Measurements from ENCODE around the gene CACNA2D3.

DNA sequence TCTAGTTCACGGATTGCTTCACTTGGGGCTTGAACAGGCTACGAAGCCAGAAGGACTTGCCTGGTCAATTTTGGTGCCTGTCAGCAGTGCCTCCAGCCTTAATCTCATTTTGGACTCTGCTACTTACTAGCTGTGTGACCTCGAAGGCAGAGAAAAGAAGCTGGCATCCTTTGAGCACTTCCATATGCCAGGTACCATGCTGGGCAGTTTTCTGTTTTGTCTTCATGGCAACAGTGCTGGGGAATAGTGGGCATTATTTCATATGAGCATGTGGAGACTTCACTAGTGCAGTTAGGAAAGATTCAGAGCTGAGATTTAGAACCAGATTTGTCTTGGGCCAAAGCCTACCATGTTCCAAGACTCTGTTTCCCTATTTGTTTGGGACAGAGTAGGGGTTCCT is 713.3 kb downstream of the CACNA2D3 start:
- TF ChIP-seq, protein P1, sequence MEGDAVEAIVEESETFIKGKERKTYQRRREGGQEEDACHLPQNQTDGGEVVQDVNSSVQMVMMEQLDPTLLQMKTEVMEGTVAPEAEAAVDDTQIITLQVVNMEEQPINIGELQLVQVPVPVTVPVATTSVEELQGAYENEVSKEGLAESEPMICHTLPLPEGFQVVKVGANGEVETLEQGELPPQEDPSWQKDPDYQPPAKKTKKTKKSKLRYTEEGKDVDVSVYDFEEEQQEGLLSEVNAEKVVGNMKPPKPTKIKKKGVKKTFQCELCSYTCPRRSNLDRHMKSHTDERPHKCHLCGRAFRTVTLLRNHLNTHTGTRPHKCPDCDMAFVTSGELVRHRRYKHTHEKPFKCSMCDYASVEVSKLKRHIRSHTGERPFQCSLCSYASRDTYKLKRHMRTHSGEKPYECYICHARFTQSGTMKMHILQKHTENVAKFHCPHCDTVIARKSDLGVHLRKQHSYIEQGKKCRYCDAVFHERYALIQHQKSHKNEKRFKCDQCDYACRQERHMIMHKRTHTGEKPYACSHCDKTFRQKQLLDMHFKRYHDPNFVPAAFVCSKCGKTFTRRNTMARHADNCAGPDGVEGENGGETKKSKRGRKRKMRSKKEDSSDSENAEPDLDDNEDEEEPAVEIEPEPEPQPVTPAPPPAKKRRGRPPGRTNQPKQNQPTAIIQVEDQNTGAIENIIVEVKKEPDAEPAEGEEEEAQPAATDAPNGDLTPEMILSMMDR (conservative IDR thresholded peaks at IDR 0.05; ENCODE audit: low read length), result no peak
- TF ChIP-seq EZH2phosphoT487 (IDR thresholded peaks at IDR 0.05; ENCODE audit: borderline replicate concordance, low read depth, low read length), result no peak
